SK-N-SH (cell line): ENCODE data around the gene GFPT2.

Experiments used
- CHD2 ChIP-seq: fragments of 150-350 bp; IDR thresholded peaks from 2 replicates; pipeline ENCODE4 v1.6.1; 2018; ENCODE audit warnings: low read length; ENCODE audit not compliant: partially characterized antibody
- CTCF ChIP-seq: fragments of 200-600 bp; sonication (generic); IDR thresholded peaks from 2 replicates; pipeline ENCODE4 v1.6.1; 2017; ENCODE audit warnings: antibody characterized with exemption, mild to moderate bottlenecking, moderate library complexity
- EP300 ChIP-seq, 2 experiments: IDR thresholded peaks; 2 replicates each; pipeline versions ENCODE4 v1.4.0 to v1.6.1; 2012; ENCODE audit warnings: borderline replicate concordance in 1 of 2, low read depth in 1 of 2, low read length in 1 of 2
- GABPA ChIP-seq: IDR thresholded peaks from 2 replicates; pipeline ENCODE4 v1.4.0; 2012; ENCODE audit warnings: low read depth, mild to moderate bottlenecking
- MXI1 ChIP-seq: IDR thresholded peaks from 2 replicates; pipeline ENCODE4 v1.6.1; 2012; ENCODE audit warnings: mild to moderate bottlenecking, low read depth, low read length, improper control_type of control experiment
- POLR2AphosphoS5 ChIP-seq: IDR thresholded peaks from 2 replicates; pipeline ENCODE4 v1.6.1; 2012; ENCODE audit warnings: low read depth, low read length
- RAD21 ChIP-seq: IDR thresholded peaks from 2 replicates; pipeline ENCODE4 v1.6.1; 2012; ENCODE audit warnings: mild to moderate bottlenecking, low read length
- RCOR1 ChIP-seq: fragments of 150-350 bp; IDR thresholded peaks from 2 replicates; pipeline ENCODE4 v1.6.1; 2017; ENCODE audit warnings: antibody characterized with exemption, low read length
- REST ChIP-seq: IDR thresholded peaks from 2 replicates; pipeline ENCODE4 v1.6.1; 2012; ENCODE audit warnings: mild to moderate bottlenecking, low read depth, low read length, moderate library complexity
- RFX5 ChIP-seq: IDR thresholded peaks from 2 replicates; pipeline ENCODE4 v1.6.1; 2012; ENCODE audit warnings: mild to moderate bottlenecking, improper control_type of control experiment, low read length
- TAF1 ChIP-seq: IDR thresholded peaks from 2 replicates; pipeline ENCODE4 v1.6.1; 2012; ENCODE audit warnings: low read depth, mild to moderate bottlenecking, low read length, moderate library complexity, borderline replicate concordance
- TCF12 ChIP-seq: IDR thresholded peaks from 2 replicates; pipeline ENCODE4 v1.4.0; 2012

- TF ChIP-seq CTCF (no peak), MXI1 (no peak), RAD21 (no peak), RFX5 (no peak), CHD2 (no peak), TAF1 (no peak), TCF12 (no peak), GABPA (no peak), REST (no peak), RCOR1 (no peak), EP300 (IDR thresholded peaks at IDR 0.05; ENCODE audit: borderline replicate concordance in 1 of 2, low read depth in 1 of 2, low read length in 1 of 2) (no peak), POLR2AphosphoS5 (no peak)
Measured at GRCh38 chr5:180341595-180341994, 11.5 kb downstream of the GFPT2 start.
